Gastroesophageal sphincter (tissue), 3 donors: ENCODE measurements around the gene PTCD3.

ENCODE experiments used
- CTCF ChIP-seq, 4 experiments: fragments of 200-600 bp in 2 of 4; fragments of 450-650 bp in 2 of 4; sonication (generic) in 1 of 4; IDR thresholded peaks; one replicate each; pipeline ENCODE4 v1.5.1; 2017 to 2019; ENCODE audit warnings: antibody characterized with exemption in 4 of 4, mild to moderate bottlenecking in 2 of 4, moderate library complexity in 2 of 4
- EP300 ChIP-seq: sonication (generic); formaldehyde crosslinking; IDR thresholded peaks from one replicate; pipeline ENCODE4 v1.6.1; 2017; ENCODE audit warnings: antibody characterized with exemption, mild to moderate bottlenecking
- POLR2A ChIP-seq, 2 donors: fragments of 450-650 bp; IDR thresholded peaks; one replicate each; pipeline ENCODE4 v1.6.1; 2017; ENCODE audit warnings: antibody characterized with exemption in 2 of 2, mild to moderate bottlenecking in 2 of 2, moderate library complexity in 1 of 2
- POLR2AphosphoS5 ChIP-seq: sonication (generic); formaldehyde crosslinking; IDR thresholded peaks from one replicate; pipeline ENCODE4 v1.6.1; 2017; ENCODE audit warnings: antibody characterized with exemption

GRCh38 chr2:86102157-86102556, 3.9 kb upstream of the PTCD3 start:
- TF ChIP-seq CTCF (IDR thresholded peaks at IDR 0.05), result no peak
- TF ChIP-seq EP300, result no peak
- no peak for TF ChIP-seq POLR2A (IDR thresholded peaks at IDR 0.05)
- TF ChIP-seq POLR2AphosphoS5, result no peak
